GM12878 (cell line): Measurements from ENCODE around the gene RASGRF2. TPM values are rescaled to one million over a fixed set of nuclear protein-coding genes. Genes with fewer than 3 reads are reported as not detected.

ENCODE experiments used
- ATAC-seq: fragments of 200-7000 bp; cut with Tn5 transposase; 3 replicates; pipeline ENCODE4 v1.9.1; 2020; ENCODE audit warnings: mild to moderate bottlenecking, moderate library complexity
- BruUV-seq: library from RNA; stranded (reverse); fragments of 400-500 nt; replicated peaks from 2 replicates; lab custom pipeline; 2021; lab: Mats Ljungman, UMichigan
- CTCF ChIA-PET: fragments of 300-600 bp; sonication (Branson Sonifier 250); formaldehyde crosslinking; extraction: SDS; loops from one replicate; lab custom pipeline; 2021; ENCODE audit warnings: inconsistent platforms; lab: Yijun Ruan, JAX
- POLR2A ChIA-PET: fragments of 350-600 bp; formaldehyde crosslinking; extraction: SDS; loops from one replicate; lab custom pipeline; 2021; ENCODE audit warnings: inconsistent platforms; lab: Charles Lee
- RAD21 ChIA-PET: fragments of 300-600 bp; sonication (Branson Sonifier 250); formaldehyde crosslinking; loops from one replicate; lab custom pipeline; 2023; ENCODE audit warnings: antibody characterized with exemption; ENCODE audit not compliant: unreplicated experiment; lab: Charles Lee
- SMC1A ChIA-PET: fragments of 300-600 bp; sonication (Branson Sonifier 250); formaldehyde crosslinking; loops from one replicate; lab custom pipeline; 2023; ENCODE audit not compliant: unreplicated experiment, uncharacterized antibody; lab: Charles Lee
- DNase-seq: peaks from one replicate; pipeline ENCODE4 v3.0.0-alpha.2; 2011; ENCODE audit warnings: low read depth, low spot score
- FAIRE-seq: peaks from 3 replicates; lab custom pipeline; 2011; peaks lifted over from hg19 to GRCh38; lab: Jason Lieb, UNC
- H2AFZ ChIP-seq: 2 replicates; pipeline ENCODE4 v1.6.0; 2011; ENCODE audit warnings: low read depth, low read length, control low read depth; ENCODE audit not compliant: control insufficient read depth
- H3K27ac ChIP-seq: 2 replicates; pipeline ENCODE4 v1.5.1; 2011; ENCODE audit warnings: control low read depth; ENCODE audit not compliant: control insufficient read depth, insufficient read depth
- H3K27me3 ChIP-seq, 2 experiments: replicated peaks in 1 of 2; 2 replicates each; pipeline versions ENCODE4 v1.6.0 to v1.6.1; 2011; ENCODE audit warnings: low read length in 1 of 2; ENCODE audit not compliant: control insufficient read depth in 2 of 2, insufficient read depth in 2 of 2
- H3K36me3 ChIP-seq, 2 experiments: 2 replicates each; pipeline ENCODE4 v1.5.1; 2011; ENCODE audit warnings: low read length in 1 of 2; ENCODE audit not compliant: control insufficient read depth in 2 of 2, insufficient read depth in 2 of 2
- H3K4me1 ChIP-seq: 2 replicates; pipeline ENCODE4 v1.6.1; 2011; ENCODE audit warnings: mild to moderate bottlenecking, low read length, moderate library complexity, mixed read lengths; ENCODE audit not compliant: control insufficient read depth, insufficient read depth
- H3K4me2 ChIP-seq: 2 replicates; pipeline ENCODE4 v1.6.0; 2011; ENCODE audit warnings: control low read depth; ENCODE audit not compliant: control insufficient read depth, insufficient read depth
- H3K4me3 ChIP-seq: fragments of 200-600 bp; sonication (generic); 2 replicates; pipeline ENCODE4 v1.5.1; 2016
- H3K79me2 ChIP-seq: 2 replicates; pipeline ENCODE4 v1.6.0; 2011; ENCODE audit warnings: low read length; ENCODE audit not compliant: control insufficient read depth, insufficient read depth
- H3K9ac ChIP-seq: 2 replicates; pipeline ENCODE4 v1.8.0; 2011; ENCODE audit warnings: low read length, control low read depth, mixed read lengths; ENCODE audit not compliant: control insufficient read depth, insufficient read depth
- H3K9me3 ChIP-seq: replicated peaks from 3 replicates; pipeline ENCODE4 v1.5.1; 2011; ENCODE audit warnings: mild to moderate bottlenecking, low read length; ENCODE audit not compliant: control insufficient read depth, insufficient read depth
- H4K20me1 ChIP-seq: 2 replicates; pipeline ENCODE4 v1.6.0; 2011; ENCODE audit not compliant: control insufficient read depth, insufficient read depth
- BACH1 ChIP-seq: fragments of 450-650 bp; IDR thresholded peaks from 2 replicates; pipeline ENCODE4 v1.6.1; 2017; ENCODE audit warnings: mild to moderate bottlenecking, borderline replicate concordance
- CBFB ChIP-seq: IDR thresholded peaks from 2 replicates; pipeline ENCODE4 v1.6.1; 2016; ENCODE audit warnings: antibody characterized with exemption, low read depth
- EGR1 ChIP-seq, 2 experiments: IDR thresholded peaks; 1 replicate in 1 of 2; 2 replicates in 1 of 2; pipeline ENCODE4 v1.6.1; 2011 to 2012; ENCODE audit warnings: low read depth in 2 of 2, low read length in 2 of 2, borderline replicate concordance in 1 of 2, mild to moderate bottlenecking in 1 of 2, moderate library complexity in 1 of 2
- ETV6 ChIP-seq, 2 experiments: fragments of 450-650 bp in 1 of 2; IDR thresholded peaks in 1 of 2; conservative IDR thresholded peaks in 1 of 2; 2 replicates each; pipeline ENCODE4 v1.6.1; 2014; ENCODE audit warnings: antibody characterized with exemption in 1 of 2, borderline replicate concordance in 1 of 2, low read depth in 1 of 2, mild to moderate bottlenecking in 1 of 2, moderate library complexity in 1 of 2
- FOXK2 ChIP-seq: fragments of 450-650 bp; IDR thresholded peaks from 2 replicates; pipeline ENCODE4 v1.6.1; 2017; ENCODE audit warnings: mild to moderate bottlenecking, moderate library complexity
- HDAC6 ChIP-seq: fragments of 200-600 bp; sonication (generic); IDR thresholded peaks from one replicate; pipeline ENCODE4 v1.8.0; 2017; ENCODE audit warnings: antibody characterized with exemption; ENCODE audit not compliant: unreplicated experiment
- MYB ChIP-seq: fragments of 150-350 bp; IDR thresholded peaks from 2 replicates; pipeline ENCODE4 v1.6.1; 2014; ENCODE audit warnings: mild to moderate bottlenecking, low read depth, low read length, borderline replicate concordance
- NFYB ChIP-seq: IDR thresholded peaks from 2 replicates; pipeline ENCODE4 v1.6.1; 2011; ENCODE audit warnings: low read depth, mild to moderate bottlenecking, low read length, improper control_type of control experiment, moderate library complexity; ENCODE audit not compliant: insufficient read depth
- NR2C2 ChIP-seq: IDR thresholded peaks from 2 replicates; pipeline ENCODE4 v1.6.1; 2011; ENCODE audit warnings: borderline replicate concordance, low read depth; ENCODE audit not compliant: control insufficient read depth, insufficient read length
- POLR2AphosphoS5 ChIP-seq: IDR thresholded peaks from 2 replicates; pipeline ENCODE4 v1.6.1; 2011; ENCODE audit warnings: mild to moderate bottlenecking, low read length, inconsistent platforms
- RB1 ChIP-seq: fragments of 450-650 bp; formaldehyde crosslinking; IDR thresholded peaks from 2 replicates; pipeline ENCODE4 v1.6.1; 2017; ENCODE audit warnings: mild to moderate bottlenecking, borderline replicate concordance
- TCF12 ChIP-seq: IDR thresholded peaks from 2 replicates; pipeline ENCODE4 v1.6.1; 2011; ENCODE audit warnings: low read depth, mild to moderate bottlenecking, low read length
- ZBED1 ChIP-seq: IDR thresholded peaks from 2 replicates; pipeline ENCODE4 v1.6.1; 2016; ENCODE audit warnings: borderline replicate concordance
- ZNF24 ChIP-seq: fragments of 450-650 bp; IDR thresholded peaks from 2 replicates; pipeline ENCODE4 v1.6.1; 2017; ENCODE audit warnings: antibody characterized with exemption, mild to moderate bottlenecking
- ZNF384 ChIP-seq: IDR thresholded peaks from 2 replicates; pipeline ENCODE4 v1.6.1; 2012; ENCODE audit warnings: low read depth, mild to moderate bottlenecking, low read length, improper control_type of control experiment, borderline replicate concordance
- WGBS: methylation state at CpG from one replicate; pipeline ENCODE4 v1.1.6; 2016; ENCODE audit warnings: low lambda C conversion rate; ENCODE audit not compliant: insufficient replicate concordance, insufficient coverage; ENCODE audit errors: missing lambda C conversion rate; 5-methylcytosine and 5-hydroxymethylcytosine counted together
- in situ Hi-C: fragments of 300-500 bp; cut with MboI; formaldehyde crosslinking; loops from 9 replicates; pipeline ENCODE4 v1.14.3; 2018; ENCODE audit warnings: mixed read lengths
- intact Hi-C: fragments of 100-400 bp; cut with micrococcal nuclease; formaldehyde crosslinking; loops from one replicate; pipeline ENCODE4 v1.14.2; 2022; ENCODE audit not compliant: unreplicated experiment
- polyA plus RNA-seq, 11 experiments: library from polyadenylated mRNA; depleted of rRNA in 4 of 11; unstranded in 6 of 11; stranded (reverse) in 5 of 11; fragments of >200 nt; fragmentation: Nextera tagmentation in 4 of 11; fragmentation: Illumina TruSeq in 1 of 11; extraction: Ambion mirVana in 4 of 11; extraction: Trizol in 1 of 11; gene quantifications; 1 replicate in 1 of 11; 2 replicates in 10 of 11; pipeline versions ENCODE4 v1.2.1 to v1.2.3, GENCODE V29; 2011 to 2016; ENCODE audit warnings: inconsistent platforms in 2 of 11, missing spikeins in 2 of 11, low read depth in 1 of 11
- total RNA-seq, 4 experiments: library from RNA; depleted of rRNA in 3 of 4; stranded (reverse); fragments of >200 nt in 3 of 4; fragmentation: Illumina TruSeq in 1 of 4; extraction: Trizol in 1 of 4; gene quantifications; 2 replicates each; pipeline versions ENCODE4 v1.2.1 to v1.2.3, GENCODE V29; 2013 to 2021
- TF ChIP-seq, protein P1 (sequence below): IDR thresholded peaks from 2 replicates; pipeline ENCODE4 v1.6.1; 2011; ENCODE audit warnings: low read depth, mild to moderate bottlenecking, low read length, moderate library complexity, borderline replicate concordance; ENCODE audit errors: extremely low read depth

RASGRF2 gene
- total and polyA plus RNA-seq, 10 of the 15 experiments (the other 5 are each of a cell fraction or from before 2014, with no cell fraction given) = 0.05 to 0.24 (median 0.07) TPM

DNA sequence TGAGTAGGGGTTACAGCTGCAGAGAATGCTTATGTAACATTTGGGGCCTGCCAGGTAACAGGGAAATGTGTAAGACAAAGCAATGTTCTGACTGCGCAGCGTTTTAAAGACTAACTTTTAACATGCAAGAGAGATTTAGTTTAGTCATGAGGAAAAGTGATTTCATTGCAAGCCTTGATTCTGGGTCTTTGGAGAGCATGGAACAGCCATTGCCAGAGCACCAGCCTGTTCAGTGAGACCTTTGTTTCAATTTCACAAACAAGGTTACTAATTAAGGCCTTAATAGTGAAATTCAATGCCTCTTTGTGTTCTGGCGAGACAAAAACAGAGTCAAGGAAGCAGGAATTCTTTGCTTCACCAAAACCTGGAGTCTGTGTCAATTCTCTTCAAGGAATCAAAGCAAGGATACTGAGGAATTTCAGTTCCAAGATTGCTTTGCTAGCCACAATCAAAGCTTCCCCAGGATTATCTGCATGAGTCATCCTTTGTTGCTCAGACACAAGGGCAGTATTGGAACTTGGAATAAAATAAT, 287.3 kb downstream of the RASGRF2 start (continued):
- TF ChIP-seq NFYB = no peak
- TF ChIP-seq EGR1 (IDR thresholded peaks at IDR 0.05; ENCODE audit: borderline replicate concordance in 1 of 2, low read depth in 2 of 2, low read length in 2 of 2) = no peak
- no peak for TF ChIP-seq FOXK2

DNA sequence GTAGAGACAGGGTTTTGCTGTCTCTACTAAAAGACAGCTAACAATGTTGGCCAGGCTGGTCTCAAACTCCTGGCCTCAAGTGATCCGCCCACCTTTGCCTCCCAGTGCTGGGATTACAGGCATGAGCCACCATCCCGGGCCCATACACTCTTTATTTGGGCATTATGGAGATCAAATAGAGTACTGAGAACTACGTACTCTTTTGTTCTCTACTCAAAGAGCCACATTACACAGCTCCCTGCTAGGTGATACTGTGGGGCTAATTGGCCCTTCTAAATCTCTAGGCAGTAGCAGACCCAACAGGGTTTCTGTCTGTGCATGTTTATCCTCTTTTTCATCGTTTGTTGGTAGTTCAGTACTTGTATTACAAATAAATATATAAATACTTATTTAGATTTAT, 289.1 kb downstream of the RASGRF2 start:
- SMC1A ChIA-PET = interaction anchor here (0.9 to 1.2 kb wide), 3 partner anchors 20 to 554 kb away, joined by 3 read pairs; no protein-coding TSS in a partner anchor
- CTCF ChIA-PET = interaction anchor here (0.7 to 1.5 kb wide), 3 partner anchors 50 to 54 kb away, joined by 3 read pairs; no protein-coding TSS in a partner anchor
- RAD21 ChIA-PET = no interaction called here
- in situ Hi-C loops (no loop called here), intact Hi-C loops (no loop called here)
- H3K79me2 ChIP-seq = no peaks in the 10 kb centered on the region
- H3K4me2 ChIP-seq = no peak overlapping the region
- no peak overlapping the region for H3K27ac ChIP-seq
- H3K4me1 ChIP-seq = no peaks in the 10 kb centered on the region
- no peak overlapping the region for H3K4me3 ChIP-seq
- ATAC-seq = no peak
- POLR2A ChIA-PET = no interaction called here
- no peaks in the 10 kb centered on the region for H4K20me1 ChIP-seq
- 81% methylated on average over 4 of the region's 4 CpGs for WGBS
- DNase-seq = no peak
- H3K36me3 ChIP-seq = no peaks in the 10 kb centered on the region
- H2AFZ ChIP-seq = no peak overlapping the region
- no TSS peak for BruUV-seq
- TF ChIP-seq ZNF384 = no peak
- TF ChIP-seq MYB = no peak
- no peak for TF ChIP-seq ZNF24
- TF ChIP-seq ZBED1 = no peak
- TF ChIP-seq NR2C2 = no peak
- TF ChIP-seq, protein P1, sequence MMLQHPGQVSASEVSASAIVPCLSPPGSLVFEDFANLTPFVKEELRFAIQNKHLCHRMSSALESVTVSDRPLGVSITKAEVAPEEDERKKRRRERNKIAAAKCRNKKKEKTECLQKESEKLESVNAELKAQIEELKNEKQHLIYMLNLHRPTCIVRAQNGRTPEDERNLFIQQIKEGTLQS = no peak
- no peak for TF ChIP-seq RB1
- TF ChIP-seq ETV6 (conservative IDR thresholded peaks at IDR 0.05 in 1 of 2, IDR thresholded peaks at IDR 0.05 in 1 of 2; ENCODE audit: borderline replicate concordance in 1 of 2, low read depth in 1 of 2) = no peak
- TF ChIP-seq POLR2AphosphoS5 = no peak
- TF ChIP-seq TCF12 = no peak
- TF ChIP-seq HDAC6 = no peak
- no peak for TF ChIP-seq BACH1
- TF ChIP-seq CBFB = no peak
- no peaks in the 10 kb centered on the region for H3K27me3 ChIP-seq
- no peak for FAIRE-seq
- H3K9ac ChIP-seq = no peak overlapping the region
- no peaks in the 10 kb centered on the region for H3K9me3 ChIP-seq
